Choroid plexus epithelial cell (primary cell): ENCODE measurements around the gene APOL3.

ENCODE experiments used
- DNase-seq: peaks from one replicate; pipeline ENCODE4 v3.0.0-alpha.2; 2010; ENCODE audit warnings: low read depth
- H3K4me3 ChIP-seq: 2 replicates; pipeline ENCODE4 v1.5.1; 2011; ENCODE audit warnings: low read depth, mild to moderate bottlenecking, control low read depth, low read length, moderate library complexity
- CTCF ChIP-seq: conservative IDR thresholded peaks from 2 replicates; pipeline ENCODE4 v1.5.1; 2011; ENCODE audit warnings: low read depth, mild to moderate bottlenecking, control low read depth, inconsistent platforms, low read length, moderate library complexity

APOL3 gene

GRCh38 chr22:36151006-36151595 is 9.5 kb downstream of the APOL3 start:
- no peak for TF ChIP-seq CTCF
- no peak overlapping the region for H3K4me3 ChIP-seq
- peak; percentile 29 for DNase-seq

- no peak for TF ChIP-seq CTCF
- no peak overlapping the region for H3K4me3 ChIP-seq
- DNase-seq: no peak
These were observed 11.1 kb downstream of the APOL3 start for GRCh38 chr22:36149441-36149840.

- H3K4me3 ChIP-seq: no peak overlapping the region
- no peak for DNase-seq
- TF ChIP-seq CTCF: no peak
These were observed 12.1 kb downstream of the APOL3 start for GRCh38 chr22:36148411-36148810.

- H3K4me3 ChIP-seq: no peak overlapping the region
- DNase-seq: no peak
- no peak for TF ChIP-seq CTCF
These were observed 13.3 kb downstream of the APOL3 start for GRCh38 chr22:36147196-36147791.

GRCh38 chr22:36145881-36146280 is 14.7 kb downstream of the APOL3 start:
- no peak overlapping the region for H3K4me3 ChIP-seq
- TF ChIP-seq CTCF: no peak
- no peak for DNase-seq

- TF ChIP-seq CTCF: peak; percentile 85
- peak; percentile 86 for DNase-seq
- H3K4me3 ChIP-seq: no peak overlapping the region
These were observed 15.5 kb downstream of the APOL3 start for GRCh38 chr22:36144886-36145541.
